Inflammatory macrophage treated with lipopolysaccharide for 4 hours (primary cell): ENCODE data around the gene TOMM20L.
"Not testable (repeated sequence)": the region's sequence is repeated elsewhere in the genome, so short reads cannot be mapped to it uniquely, and the experiment has no call there.

Source experiments
- DNase-seq: peaks from one replicate; pipeline ENCODE4 v3.0.0-alpha.2; 2020

Gene TOMM20L

GRCh38 chr14:58395812-58396788, at the start of gene TOMM20L:
Gene TOMM20L (plus strand): TSS chr14:58395930. CDS start chr14:58395958, 28 bp downstream.
- DNase-seq, result peak; percentile 73

- DNase-seq, result peak; percentile 68
Observed at GRCh38 chr14:58353516-58354299, 42.0 kb upstream of the TOMM20L start.

GRCh38 chr14:58354808-58355207, 40.9 kb upstream of the TOMM20L start:
- DNase-seq, result peak; percentile 72

- DNase-seq, result no peak
Observed at GRCh38 chr14:58356268-58356667, 39.5 kb upstream of the TOMM20L start.

- DNase-seq, result not testable (repeated sequence)
Observed at GRCh38 chr14:58362272-58362671, 33.5 kb upstream of the TOMM20L start.

GRCh38 chr14:58362798-58363412, 32.8 kb upstream of the TOMM20L start:
- DNase-seq, result peak; percentile 14

- peak; percentile 50 for DNase-seq
Observed at GRCh38 chr14:58364316-58364715, 31.4 kb upstream of the TOMM20L start.

GRCh38 chr14:58367296-58367695, 28.4 kb upstream of the TOMM20L start:
- no peak for DNase-seq

- no peak for DNase-seq
Observed at GRCh38 chr14:58368956-58369355, 26.8 kb upstream of the TOMM20L start.

- DNase-seq, result no peak
Observed at GRCh38 chr14:58376791-58377190, 18.9 kb upstream of the TOMM20L start.

- no peak for DNase-seq
Observed at GRCh38 chr14:58390830-58391229, 4.9 kb upstream of the TOMM20L start.

GRCh38 chr14:58395562-58395811, 243 bp upstream of the TOMM20L start:
- DNase-seq, result no peak

GRCh38 chr14:58397156-58397555, 1.4 kb downstream of the TOMM20L start:
- no peak for DNase-seq

GRCh38 chr14:58398495-58398894, 2.8 kb downstream of the TOMM20L start:
- DNase-seq, result no peak

GRCh38 chr14:58398895-58399294, 3.2 kb downstream of the TOMM20L start:
- DNase-seq, result no peak

- no peak for DNase-seq
Observed at GRCh38 chr14:58401587-58401986, 5.9 kb downstream of the TOMM20L start.

GRCh38 chr14:58408681-58409215, 13.0 kb downstream of the TOMM20L start:
- DNase-seq, result no peak

- no peak for DNase-seq
Observed at GRCh38 chr14:58414845-58415244, 19.1 kb downstream of the TOMM20L start.

GRCh38 chr14:58415636-58416547, 20.2 kb downstream of the TOMM20L start:
- no peak for DNase-seq

GRCh38 chr14:58416934-58417333, 21.2 kb downstream of the TOMM20L start:
- DNase-seq, result not testable (repeated sequence)

- peak; percentile 60 for DNase-seq
Observed at GRCh38 chr14:58426670-58427280, 31.0 kb downstream of the TOMM20L start.
